NCI-H226 (cell line): Measurements from ENCODE around the gene GBE1.
A peak's percentile ranks its signal among the peaks of the same experiment; 100 is the strongest.
"Not testable (repeated sequence)": the region's sequence is repeated elsewhere in the genome, so short reads cannot be mapped to it uniquely, and the experiment has no call there.

Experiments
- DNase-seq: peaks from one replicate; pipeline ENCODE4 v3.0.0-alpha.2; 2015

The GBE1 gene

DNA sequence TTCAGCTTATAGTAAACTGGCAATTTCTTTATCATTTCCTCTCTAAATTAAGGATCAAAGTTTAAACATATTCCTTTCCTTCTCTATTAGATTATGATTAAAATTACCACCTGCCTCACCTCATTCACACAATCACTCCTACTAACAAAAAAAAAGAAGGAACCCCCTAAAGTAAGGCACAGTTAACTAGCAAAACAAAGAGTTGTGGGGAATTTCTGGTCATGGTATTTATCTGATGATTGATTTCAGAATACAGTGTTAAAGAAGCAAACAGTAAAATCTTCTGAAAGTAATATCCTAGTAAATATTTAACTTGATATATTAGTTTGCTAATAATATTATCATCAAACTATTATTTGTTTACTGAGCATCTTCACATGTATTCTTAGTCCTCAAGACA, 8.8 kb downstream of the GBE1 start:
- no peak for DNase-seq

DNA sequence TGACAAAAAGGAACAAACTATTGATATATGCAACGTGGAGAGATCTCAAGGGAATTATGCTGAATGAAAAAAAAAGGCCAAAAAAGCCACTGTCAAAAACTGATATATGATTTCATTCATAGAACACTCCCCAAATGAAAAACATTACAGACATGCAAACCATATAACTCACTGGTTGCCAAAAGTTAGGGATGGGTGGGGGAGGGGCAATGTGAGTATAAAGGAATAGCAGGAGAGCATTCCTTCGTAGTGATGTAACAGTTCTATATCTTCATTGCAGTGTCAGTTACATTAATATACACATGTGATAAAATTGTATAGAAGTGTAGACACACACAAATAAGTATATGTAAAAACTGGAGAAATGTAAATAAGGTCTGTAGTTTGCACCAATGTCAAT, 12.2 kb downstream of the GBE1 start:
- peak; percentile 77 for DNase-seq

DNA sequence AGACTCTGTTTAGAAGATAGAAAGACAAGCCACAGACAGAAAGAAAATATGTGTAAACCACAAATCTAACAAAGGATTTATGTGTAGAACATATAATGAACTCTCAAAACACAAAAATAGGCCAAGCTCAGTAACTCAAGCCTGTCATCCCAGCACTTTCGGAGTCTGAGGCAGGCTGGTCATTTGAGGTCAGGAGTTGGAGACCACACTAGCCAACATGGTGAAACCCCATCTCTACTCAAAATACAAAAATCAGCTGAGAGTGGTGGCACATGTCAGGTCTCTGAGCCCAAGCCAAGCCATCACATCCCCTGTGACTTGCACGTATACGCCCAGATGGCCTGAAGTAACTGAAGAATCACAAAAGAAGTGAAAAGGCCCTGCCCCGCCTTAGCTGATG, 14.2 kb downstream of the GBE1 start:
- not testable (repeated sequence) for DNase-seq

DNA sequence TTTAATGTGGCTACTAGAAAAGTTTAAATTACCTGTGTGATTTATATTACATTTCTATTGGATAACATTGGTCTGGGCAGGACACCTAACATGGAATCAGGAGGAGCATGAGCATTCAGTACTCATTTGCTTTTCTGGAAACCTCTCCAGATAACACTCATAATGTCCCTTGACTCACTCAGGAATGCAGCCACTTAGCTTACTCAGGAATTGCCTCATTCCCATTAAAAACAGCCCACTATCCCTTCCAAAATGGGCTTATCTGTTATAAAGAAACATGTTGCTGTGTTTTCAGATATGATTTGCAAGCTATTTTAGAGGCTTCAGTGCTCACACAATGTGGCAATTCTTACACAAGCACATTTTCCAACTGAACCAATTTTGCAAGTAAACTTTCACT, 17.1 kb downstream of the GBE1 start:
- DNase-seq: peak; percentile 93

DNA sequence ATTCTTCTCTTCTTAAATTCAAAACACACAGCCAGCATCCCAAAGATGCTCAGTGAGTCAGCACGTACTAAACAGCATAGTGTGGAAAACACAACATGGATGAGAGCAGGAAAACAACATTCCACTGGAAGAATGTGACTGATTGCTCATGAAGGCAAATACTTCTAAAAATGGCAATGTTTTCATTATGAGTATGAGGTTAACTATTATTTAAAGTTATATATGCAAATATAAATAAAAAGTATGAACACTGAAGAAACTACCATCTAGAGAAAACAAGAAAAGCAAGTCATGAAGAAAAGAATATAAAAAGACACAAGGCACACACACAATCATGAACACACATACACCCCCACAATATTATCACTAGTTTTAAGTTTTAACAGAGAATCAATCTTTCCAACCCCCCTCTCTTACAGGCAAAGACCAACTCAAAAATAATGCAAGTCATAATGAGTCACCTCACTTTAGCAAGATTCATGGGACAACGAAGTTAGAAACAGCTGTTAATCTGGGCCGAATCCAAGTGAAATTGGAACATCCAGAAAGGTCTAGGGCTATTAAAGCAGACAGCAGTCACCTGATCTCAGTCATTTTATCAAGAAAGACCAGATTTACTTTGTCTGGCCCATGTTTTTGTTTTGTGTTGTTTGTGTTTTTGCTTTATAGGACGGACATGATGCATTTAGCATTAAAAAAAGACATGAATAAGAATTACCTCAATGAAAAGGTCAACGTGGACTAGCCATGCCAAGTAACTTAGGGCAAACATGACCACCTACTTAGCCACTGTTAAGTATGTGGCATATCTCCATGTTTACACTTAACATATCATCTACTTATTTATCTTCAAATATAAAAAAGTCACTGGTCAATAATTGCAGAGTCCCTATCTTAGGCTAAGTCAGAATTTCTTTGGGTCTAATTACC, 18.1 kb downstream of the GBE1 start:
- DNase-seq: peak; percentile 80

DNA sequence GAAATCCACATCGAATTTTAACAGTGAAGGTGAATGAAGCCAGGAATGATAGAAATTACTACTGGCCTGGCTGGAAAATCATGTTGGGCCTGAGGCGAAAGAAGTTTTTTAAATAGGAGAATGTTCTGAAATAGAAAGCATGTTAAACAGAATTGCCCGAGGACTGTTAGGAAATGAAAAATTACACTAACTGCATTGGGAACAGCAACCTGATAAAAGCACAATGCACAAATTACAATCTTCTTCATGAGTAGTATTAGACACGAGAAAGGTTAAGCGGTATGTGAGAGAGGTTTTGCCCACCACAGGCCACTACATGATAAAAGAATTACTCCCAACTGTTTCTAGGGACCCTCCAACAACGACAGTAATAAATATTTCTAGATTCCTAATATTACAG, 18.9 kb downstream of the GBE1 start:
- no peak for DNase-seq

DNA sequence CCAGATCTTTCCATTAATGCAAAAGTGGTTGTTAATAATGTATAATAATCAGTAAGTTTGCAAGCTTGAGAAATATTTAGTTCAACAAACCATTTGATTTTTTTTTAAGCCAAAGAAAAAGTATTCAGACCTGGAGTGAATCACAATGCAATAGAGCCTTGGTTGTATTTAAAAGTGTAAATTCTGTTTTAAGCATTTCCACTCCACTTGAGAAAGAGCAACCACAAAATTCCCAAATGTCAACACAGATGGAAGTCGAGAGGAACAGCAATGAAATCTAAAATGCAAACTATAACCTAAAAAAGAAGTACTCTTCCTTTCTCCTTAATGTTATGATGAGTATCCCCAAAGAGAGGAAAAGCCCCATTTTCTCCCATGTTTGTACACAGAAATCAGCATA, 20.2 kb downstream of the GBE1 start:
- DNase-seq: no peak

DNA sequence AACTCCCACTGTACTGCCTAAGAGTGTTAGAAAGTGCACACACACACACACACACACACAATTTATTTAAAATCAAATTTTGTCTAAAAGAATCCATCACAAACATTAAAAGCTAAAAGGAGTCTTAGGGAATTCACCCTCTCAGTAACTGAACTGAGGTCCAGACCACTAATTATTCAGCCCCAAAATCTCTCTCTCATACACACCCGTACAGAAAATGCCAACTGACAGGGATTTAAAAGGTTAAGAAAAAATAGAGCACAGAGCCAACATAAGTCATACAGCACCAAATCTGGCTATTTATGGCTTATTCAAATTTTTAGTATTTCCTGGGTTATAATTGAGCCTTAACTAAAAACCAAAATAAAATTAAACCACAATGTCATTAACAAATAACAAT, 20.7 kb downstream of the GBE1 start:
- DNase-seq: no peak

DNA sequence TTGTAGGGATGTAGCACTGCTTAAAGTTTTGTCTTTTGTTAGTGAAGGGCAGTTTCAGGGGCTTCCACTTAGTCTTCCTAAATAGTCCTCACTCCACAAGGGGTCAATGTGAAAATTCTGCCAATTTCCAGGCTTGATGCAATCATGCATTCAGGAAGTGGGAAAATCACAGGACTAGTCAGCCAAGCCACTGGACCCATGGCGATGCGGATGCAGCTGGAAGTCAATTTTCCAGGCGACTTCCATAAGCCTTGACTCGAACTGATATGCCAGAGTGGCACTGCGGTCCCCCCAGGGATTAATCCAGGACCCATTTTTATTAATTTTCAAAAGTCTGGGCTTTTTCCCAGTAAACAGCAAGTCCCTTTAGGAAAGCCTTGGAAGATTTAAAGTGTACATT, 26.1 kb downstream of the GBE1 start:
- no peak for DNase-seq

DNA sequence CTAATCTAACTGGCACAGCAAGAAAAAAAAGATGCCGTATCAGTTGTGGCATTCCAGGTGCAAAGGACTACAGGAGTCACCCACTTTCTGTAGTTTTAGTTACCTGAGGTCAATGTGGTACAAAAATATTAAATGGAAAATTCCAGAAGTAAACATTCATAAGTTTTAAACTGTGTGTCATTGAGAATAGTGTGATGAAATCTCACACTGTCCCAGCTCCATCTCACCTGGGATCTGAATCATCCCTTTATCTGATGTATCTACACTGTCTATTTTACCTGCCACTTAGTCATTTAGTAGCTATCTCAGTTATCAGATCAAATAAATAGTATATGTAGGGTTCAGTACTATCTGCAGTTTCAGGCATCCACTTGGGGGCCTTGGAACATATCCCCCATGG, 26.7 kb downstream of the GBE1 start:
- DNase-seq: no peak

DNA sequence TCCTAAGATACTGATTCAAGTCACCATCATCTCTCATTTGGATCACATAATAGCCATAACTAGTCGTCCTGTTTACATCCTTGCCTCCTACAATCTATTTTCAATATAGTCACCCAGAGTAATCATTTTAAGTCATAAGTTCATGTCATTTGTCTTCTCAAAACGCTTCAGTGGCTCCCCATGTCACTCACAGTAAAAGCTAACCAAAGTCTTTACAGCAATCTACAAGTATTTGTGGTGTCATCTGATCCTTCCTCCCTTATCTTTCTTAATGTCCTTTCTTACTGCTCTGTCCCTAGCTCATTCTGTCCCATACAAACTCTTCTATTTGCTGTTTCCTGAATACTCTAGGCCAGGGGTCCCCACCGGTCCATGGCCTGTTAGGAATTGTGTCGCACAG, 28.8 kb downstream of the GBE1 start:
- DNase-seq: no peak

DNA sequence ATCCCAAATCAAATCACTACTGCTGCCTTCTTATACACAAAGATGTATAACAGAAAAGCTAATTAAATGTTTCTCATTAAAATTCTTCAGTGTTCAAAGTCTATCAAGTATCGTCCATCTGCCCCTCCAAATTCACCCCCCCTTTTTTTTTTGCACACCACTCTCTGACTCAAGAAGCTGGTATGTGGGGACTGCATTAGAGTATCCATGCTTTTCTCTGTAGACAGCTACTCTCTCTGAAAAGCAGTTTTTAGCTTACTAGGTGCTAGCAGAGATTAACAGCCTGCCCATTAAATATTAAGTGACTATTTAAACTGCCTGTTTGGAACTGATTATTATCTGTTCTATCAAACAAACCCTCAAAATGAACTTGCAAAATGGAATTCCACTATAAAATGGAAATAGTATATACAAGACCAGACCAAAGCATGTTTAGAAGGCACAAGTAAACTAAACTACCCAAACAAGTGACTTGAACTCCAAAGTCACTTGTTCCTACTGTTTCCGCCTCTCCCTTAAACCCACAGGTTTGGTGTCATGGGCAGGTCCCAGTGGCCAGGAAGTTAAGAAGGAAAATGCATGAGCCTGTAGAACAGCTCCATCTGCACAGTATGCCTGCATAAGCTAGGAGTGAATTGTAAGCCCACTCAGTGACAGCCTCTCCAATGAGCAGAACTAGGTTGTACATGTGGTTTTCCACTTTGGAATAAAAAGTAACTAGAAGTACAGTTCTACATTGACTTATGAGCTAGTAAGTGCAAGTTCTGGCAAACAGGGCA, 32.5 kb downstream of the GBE1 start:
- peak; percentile 64 for DNase-seq

DNA sequence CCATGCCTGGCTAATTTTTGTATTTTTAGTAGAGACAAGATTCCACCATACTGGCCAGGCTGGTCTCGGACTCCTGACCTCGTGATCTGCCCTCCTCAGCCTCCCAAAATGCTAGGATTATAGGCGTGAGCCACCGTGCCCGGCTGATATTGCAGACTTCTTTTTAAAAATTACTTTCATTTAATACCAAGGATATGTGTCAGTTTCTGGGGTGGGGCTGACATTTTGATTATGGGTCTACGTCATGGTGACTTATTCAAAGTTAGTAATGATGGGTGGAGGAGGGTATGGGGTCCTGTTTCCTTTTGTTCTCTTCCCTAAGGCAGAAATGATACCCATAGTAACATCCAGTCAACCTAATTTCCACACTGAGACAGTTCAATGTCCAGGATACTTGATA, 34.7 kb downstream of the GBE1 start:
- DNase-seq: peak; percentile 77

DNA sequence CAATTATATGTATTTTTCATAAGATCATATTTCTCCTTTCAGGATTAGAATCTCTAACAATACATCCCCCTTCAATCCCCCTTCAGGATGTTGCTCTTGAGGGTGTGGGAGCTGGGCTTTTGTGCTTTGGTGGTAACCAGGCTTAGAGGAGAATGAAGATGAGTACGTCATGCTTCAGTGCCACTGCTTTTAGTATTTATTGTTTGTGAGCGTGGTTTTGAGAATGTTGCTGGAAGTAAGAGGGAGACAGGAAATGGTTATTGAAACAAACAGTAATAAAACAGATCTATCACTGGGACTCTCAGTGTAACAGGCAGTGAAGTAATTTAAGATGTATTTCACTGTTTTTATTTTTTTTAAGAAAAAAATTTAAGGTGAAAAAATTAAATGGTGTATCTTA, 35.3 kb downstream of the GBE1 start:
- peak; percentile 22 for DNase-seq

DNA sequence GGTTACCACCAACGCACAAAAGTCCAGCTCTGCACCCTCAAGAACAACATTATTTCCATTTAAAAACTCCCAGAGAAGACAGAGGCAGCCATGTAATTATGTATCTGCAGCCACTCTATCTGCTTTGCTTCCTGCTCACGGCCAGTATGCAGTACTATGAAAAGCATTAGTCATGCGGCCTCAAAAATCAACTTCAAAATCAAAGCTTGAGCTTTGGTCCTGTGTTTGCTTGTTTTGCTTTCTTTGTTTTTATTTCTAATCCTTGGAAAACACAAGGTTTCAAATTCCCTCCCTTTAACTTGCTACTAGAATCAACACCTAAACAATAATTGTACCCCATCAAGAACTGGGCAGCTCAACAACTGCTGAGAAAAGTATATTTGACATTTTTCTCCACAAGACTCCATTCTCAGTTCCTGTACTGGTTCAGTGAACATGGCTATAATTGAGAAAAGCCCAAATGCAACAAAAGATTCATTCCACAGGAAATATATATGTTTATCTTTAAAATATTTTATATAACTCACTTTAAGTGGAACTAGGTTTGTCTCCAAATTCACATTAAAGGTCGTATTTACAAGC, 37.6 kb downstream of the GBE1 start:
- DNase-seq: no peak

DNA sequence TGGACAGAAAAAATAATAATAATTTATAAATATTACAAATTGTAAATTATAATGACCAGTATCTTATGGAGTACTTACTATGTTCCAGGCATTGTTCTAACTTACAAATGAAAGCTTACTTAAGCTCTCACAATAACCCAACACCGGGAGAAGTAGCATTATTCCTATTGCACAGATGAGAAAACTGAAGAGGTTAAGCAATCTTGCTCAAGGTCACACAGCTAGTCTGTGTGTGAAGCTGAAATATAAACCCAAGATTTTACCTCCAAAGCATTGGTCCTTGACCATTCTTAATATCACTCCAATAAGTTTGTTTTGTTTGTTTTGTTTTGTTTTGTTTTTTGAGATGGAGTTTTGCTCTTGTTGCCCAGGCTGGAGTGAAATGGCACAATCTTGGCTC, 43.1 kb downstream of the GBE1 start:
- DNase-seq: no peak

DNA sequence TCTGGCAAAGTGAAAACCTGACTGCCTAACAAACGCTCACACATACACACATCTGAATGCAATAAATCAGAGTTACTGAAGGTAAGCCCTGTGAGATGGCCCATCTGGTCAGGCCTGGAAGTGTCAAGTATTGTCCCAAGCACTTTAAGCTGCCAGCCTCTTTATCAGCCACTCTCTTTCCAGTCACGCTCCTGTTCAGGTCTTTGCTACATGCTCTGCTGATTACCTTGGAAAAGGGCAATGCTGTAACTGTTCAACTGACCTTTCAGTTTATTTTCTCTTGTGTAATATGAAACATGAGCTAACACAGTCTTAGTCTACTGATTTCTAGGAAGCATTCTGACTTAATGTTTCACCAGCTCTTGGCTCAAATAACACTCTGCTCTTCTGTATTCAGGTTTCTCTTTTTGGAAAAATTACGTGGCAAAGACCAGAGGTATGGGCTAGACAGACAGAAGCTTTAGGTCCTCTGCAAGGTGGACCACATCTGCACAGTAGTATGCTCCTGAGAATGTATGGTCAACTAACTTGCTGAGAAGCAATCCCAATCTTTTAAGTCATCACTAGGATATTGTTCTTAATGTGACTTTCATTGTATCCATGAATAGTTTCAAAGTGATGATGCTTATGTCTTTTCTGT, 44.5 kb downstream of the GBE1 start:
- peak; percentile 18 for DNase-seq

DNA sequence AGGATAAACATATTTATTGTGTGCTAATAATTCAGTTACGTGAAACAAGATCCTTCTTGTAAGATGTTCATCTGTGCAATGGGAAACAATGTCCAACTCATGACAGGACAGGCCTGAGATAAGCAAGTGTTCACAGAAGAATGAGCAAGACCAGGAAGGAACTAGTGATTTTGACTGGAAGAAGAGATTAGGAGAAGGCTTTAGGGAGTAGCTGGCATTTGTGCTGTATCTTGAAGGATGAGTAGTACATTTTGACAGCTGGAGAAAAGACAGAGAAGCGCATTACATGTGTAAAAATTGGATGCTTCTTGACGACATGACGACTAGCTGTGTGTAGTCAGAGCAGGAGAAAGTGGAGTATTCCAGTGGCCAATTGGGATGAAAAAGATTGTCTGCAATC, 48.4 kb downstream of the GBE1 start:
- DNase-seq: peak; percentile 48

DNA sequence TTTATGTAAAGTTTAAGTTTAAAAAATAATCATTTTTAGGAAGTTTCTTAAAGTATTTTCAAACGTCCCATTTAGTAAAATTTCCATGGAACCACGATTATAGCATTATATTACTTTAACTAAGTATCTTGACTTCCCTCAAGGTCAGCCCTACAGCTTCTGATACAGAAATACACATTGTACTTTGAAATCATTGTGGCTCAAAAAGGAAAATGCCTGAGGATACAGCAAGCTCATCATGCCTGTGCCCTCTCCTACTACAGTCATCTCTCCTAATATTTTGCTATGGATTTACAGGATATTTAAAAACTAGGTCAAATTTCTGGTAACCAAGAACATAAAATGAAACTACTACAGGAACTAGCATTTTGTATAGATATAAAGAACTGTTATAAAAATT, 51.8 kb downstream of the GBE1 start:
- DNase-seq: no peak

DNA sequence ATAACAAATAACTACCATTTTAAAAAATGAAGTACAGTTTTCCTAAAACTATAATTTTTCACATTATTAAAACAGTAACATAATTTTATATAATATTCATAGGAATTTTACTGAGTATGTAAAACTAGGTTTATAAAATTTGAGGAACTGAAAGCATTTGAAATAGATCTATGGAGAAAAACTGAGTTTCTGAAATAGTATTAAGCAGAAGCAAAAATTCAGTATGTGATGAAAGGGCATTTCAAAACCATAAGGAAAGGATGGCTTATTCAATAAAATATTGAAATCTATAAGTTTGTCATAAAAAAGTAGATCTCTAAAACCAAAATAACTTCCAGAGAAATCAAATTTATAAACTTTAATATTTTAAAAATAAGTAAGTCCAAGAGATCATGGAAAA, 53.4 kb downstream of the GBE1 start:
- no peak for DNase-seq

DNA sequence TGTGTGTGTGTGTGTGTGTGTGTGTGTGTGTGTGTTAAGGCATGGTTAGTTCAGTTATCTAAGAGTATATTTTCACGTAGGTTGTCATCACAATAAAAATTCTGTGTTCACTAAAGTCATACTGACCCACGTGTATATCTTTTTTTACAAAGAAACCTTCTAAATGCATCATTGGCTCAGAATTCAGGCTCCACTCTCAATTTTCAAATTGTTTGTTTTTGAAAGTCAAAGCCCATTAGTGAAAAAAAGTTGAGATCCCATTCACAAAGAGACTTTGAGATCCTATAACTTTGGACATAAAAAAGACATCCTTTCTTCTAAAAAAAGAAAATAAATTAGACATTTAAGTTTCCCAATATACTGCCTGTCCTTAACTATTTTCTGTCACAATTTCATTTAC, 59.3 kb downstream of the GBE1 start:
- no peak for DNase-seq

DNA sequence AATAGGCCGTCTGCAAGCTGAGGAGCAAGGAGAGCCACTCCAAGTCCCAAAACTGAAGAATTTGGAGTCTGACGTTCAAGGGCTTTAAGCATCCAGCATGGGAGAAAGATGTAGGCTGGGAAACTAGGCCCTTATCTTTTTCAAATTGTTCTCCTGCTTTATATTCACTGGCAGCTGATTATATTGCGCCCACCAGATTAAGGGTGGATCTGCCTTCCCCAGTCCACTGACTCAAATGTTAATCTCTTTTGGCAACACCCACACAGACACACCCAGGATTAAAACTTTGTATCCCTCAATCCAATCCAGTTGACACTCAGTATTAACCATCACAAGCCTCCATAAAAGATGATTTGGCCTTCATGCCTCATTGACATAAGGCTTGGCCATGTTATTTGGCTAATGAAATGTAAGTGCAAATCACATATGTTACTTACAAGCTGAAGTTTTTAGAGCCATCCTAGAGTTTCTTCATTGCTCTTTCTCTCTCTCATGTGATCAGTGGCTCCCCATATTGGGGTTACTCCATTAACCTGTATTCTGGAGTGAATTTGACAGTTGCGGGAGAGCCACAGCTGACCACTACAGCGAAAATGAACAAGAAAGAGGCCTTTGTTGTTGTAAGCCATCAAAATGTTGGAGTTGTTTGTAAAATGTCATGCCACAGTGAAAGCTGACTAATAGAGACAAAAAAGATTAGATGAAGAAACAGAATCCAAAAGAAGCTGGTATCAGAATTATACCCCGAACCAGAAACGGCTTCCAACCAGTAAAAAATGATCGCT, 61.7 kb downstream of the GBE1 start:
- no peak for DNase-seq

DNA sequence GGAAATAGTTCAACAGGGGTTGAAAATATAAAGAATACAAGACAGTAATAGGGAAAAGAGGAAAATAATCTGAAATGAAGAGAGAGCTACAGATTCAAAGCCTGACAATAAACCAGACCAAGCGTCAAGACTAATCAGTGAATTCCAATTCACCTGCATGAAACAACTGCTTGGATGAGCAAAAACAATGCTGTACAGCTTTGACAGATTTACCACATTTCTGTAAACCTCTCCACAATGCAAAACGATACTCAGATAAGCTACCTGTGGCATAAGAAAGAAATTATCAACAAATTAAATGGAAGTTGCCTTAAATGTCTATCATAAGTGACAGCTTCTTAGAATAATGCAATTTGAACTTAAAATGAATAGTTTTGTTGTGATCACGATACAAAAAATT, 65.4 kb downstream of the GBE1 start:
- no peak for DNase-seq
